Urinary bladder (tissue), 4 donors: ENCODE data around the gene BTBD9. TPM values are rescaled to one million over a fixed set of nuclear protein-coding genes. Genes with fewer than 3 reads are reported as not detected.
"Not testable (repeated sequence)": the region's sequence is repeated elsewhere in the genome, so short reads cannot be mapped to it uniquely, and the experiment has no call there.

Experiments used
- DNase-seq: peaks from one replicate; pipeline ENCODE4 v3.0.0-alpha.2; 2015; ENCODE audit errors: extremely low spot score
- H3K27ac ChIP-seq: one replicate; pipeline ENCODE4 v1.5.1; 2013; ENCODE audit warnings: low read depth, mild to moderate bottlenecking, moderate library complexity
- H3K36me3 ChIP-seq: one replicate; pipeline ENCODE4 v1.6.1; 2013; ENCODE audit warnings: mild to moderate bottlenecking, moderate library complexity; ENCODE audit not compliant: insufficient read depth
- H3K4me1 ChIP-seq: one replicate; pipeline ENCODE4 v1.6.1; 2013; ENCODE audit warnings: mild to moderate bottlenecking, moderate library complexity; ENCODE audit not compliant: insufficient read depth
- H3K4me3 ChIP-seq: one replicate; pipeline ENCODE4 v1.5.1; 2013; ENCODE audit warnings: low read depth, low read length
- WGBS: extraction: QIAGEN DNeasy Blood & Tissue Kit; methylation state at CpG from one replicate; pipeline ENCODE4 v1.1.7; 2013; 5-methylcytosine and 5-hydroxymethylcytosine counted together
- polyA plus RNA-seq: library from polyadenylated mRNA; stranded (reverse); fragments of 200-250 nt; gene quantifications from one replicate; pipeline ENCODE4 v1.2.3, GENCODE V29; 2013
- total RNA-seq: library from RNA; depleted of rRNA; stranded (reverse); fragments of >200 nt; gene quantifications from one replicate; pipeline ENCODE4 v1.2.3, GENCODE V29; 2014
- donor health status: healthy with polysubstance abuse.
- donor health status: healthy.

The BTBD9 gene
- total and polyA plus RNA-seq, 2 donors: 5.3 to 34.2 TPM

- no peaks in the 10 kb centered on the region for H3K36me3 ChIP-seq
- DNase-seq: no peak
- H3K4me1 ChIP-seq: no peaks in the 10 kb centered on the region
- H3K4me3 ChIP-seq: no peak overlapping the region
- no peak overlapping the region for H3K27ac ChIP-seq
- 69% methylated on average over 10 of the region's 10 CpGs for WGBS
Measured at GRCh38 chr6:38436726-38437465, 202.8 kb downstream of the BTBD9 start.

- Histone ChIP-seq H3K36me3 (no peaks in the 10 kb centered on the region), H3K4me3 (no peak overlapping the region), H3K27ac (no peak overlapping the region), H3K4me1 (no peaks in the 10 kb centered on the region)
- DNase-seq: no peak
- WGBS: 83% methylated on average over 5 of the region's 5 CpGs
Measured at GRCh38 chr6:38435330-38435729, 204.4 kb downstream of the BTBD9 start.

DNA sequence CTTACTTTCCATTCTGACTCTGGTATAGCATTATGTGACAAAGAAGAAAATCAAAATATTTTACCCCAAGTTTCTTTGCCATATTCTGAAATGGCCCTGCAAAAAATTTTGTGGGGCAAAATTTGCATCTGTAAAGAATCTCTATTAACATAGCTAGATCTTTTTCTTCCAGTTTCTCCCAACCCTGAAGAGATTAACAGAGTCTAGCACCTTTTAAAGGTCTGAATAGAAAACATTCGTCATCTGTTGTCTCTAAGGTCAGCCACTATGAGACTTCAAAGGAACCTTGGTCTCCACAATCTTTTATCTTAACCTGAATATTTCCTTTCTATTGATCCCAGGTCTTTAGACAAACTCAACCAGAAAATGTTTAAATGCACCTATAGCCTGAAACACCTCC is 205.7 kb downstream of the BTBD9 start:
- no peaks in the 10 kb centered on the region for H3K36me3 ChIP-seq
- no peak overlapping the region for H3K27ac ChIP-seq
- 100% methylated on average over 1 of the region's 1 CpG for WGBS
- no peak overlapping the region for H3K4me3 ChIP-seq
- no peak for DNase-seq
- H3K4me1 ChIP-seq: no peaks in the 10 kb centered on the region

GRCh38 chr6:38432479-38432878 is 207.2 kb downstream of the BTBD9 start:
- WGBS: 97% methylated on average over 1 of the region's 1 CpG
- H3K36me3 ChIP-seq: no peaks in the 10 kb centered on the region
- no peak for DNase-seq
- H3K4me1 ChIP-seq: no peaks in the 10 kb centered on the region
- no peak overlapping the region for H3K27ac ChIP-seq
- H3K4me3 ChIP-seq: no peak overlapping the region

DNA sequence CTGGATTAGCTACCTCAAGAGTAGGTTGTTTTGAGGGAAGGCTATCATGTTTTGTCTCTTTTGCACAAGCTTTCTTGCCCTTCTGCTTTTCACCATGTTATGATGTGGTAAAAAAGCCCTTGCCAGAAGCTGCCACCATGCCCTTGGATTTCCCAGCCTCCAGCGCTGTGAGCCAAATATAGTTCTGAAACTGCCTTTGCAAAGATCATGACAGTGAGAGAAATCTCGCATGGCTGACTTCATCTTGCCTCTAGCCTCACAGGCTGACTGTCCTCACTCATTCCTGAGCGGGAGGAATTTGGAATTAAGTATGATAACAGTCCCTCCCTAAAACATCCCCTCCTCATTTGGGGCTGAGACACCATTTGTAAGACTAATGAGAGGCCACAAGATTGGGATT is 207.7 kb downstream of the BTBD9 start:
- Histone ChIP-seq H3K4me1 (no peaks in the 10 kb centered on the region), H3K4me3 (no peak overlapping the region), H3K27ac (no peak overlapping the region), H3K36me3 (no peaks in the 10 kb centered on the region)
- 97% methylated on average over 3 of the region's 3 CpGs for WGBS
- DNase-seq: no peak

DNA sequence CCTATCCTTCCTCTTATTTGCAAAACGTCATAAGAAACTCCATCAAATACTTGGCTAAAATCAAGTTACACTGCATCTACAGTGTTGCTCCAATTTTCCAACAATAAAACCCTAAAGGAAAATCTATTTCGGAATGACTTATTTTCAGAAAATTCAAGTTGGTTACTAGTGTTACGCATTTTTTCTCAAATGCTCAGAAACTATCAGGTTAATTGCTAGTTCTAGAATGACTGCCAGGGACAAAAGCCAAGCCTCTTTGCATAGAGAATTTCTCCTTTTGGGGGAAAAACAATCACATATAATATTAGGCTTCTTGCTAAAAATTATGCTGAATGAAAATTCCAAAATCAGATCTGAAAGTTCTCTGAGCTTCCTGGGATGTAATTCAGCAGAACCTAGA is 210.2 kb downstream of the BTBD9 start:
- Histone ChIP-seq H3K27ac (no peak overlapping the region), H3K4me3 (no peak overlapping the region), H3K4me1 (no peaks in the 10 kb centered on the region), H3K36me3 (no peaks in the 10 kb centered on the region)
- WGBS: 93% methylated on average over 3 of the region's 3 CpGs
- DNase-seq: no peak

DNA sequence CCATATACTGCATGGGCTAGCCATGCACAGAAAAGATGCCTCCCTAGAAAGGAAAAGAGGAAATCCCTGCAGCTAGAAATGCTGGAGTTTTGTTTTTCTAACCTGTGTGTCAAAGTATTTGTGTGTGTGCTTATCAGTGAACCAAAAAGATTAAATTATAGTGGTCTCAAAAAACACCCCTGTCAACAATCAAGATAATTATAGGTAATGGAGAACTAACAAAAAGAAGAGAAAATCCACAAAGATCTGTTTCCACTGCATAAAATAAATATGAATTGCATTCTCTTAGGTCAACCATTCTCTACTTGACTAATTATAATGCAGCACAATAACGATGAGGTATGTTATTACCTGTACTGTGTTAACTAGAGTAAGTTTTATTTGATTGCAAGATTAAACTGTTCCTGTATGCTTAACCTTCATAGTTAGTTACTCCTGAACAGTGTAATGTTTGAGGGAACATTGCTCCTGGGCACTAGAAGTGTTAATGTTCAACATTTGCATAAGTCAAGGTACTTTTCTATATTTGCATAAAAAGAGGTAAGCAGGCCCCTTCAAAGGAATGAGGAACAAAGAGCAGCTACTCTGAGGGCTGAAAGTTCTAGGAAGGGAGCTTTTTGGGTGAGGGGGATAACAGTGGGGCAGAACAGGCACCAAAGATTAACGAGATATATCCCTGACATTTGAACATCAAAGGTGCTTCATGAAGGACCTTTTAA is 212.1 kb downstream of the BTBD9 start:
- Histone ChIP-seq H3K27ac (no peak overlapping the region), H3K4me3 (no peak overlapping the region), H3K4me1 (no peaks in the 10 kb centered on the region), H3K36me3 (no peaks in the 10 kb centered on the region)
- no peak for DNase-seq
- 63% methylated on average over 2 of the region's 2 CpGs for whole genome bisulfite sequencing

DNA sequence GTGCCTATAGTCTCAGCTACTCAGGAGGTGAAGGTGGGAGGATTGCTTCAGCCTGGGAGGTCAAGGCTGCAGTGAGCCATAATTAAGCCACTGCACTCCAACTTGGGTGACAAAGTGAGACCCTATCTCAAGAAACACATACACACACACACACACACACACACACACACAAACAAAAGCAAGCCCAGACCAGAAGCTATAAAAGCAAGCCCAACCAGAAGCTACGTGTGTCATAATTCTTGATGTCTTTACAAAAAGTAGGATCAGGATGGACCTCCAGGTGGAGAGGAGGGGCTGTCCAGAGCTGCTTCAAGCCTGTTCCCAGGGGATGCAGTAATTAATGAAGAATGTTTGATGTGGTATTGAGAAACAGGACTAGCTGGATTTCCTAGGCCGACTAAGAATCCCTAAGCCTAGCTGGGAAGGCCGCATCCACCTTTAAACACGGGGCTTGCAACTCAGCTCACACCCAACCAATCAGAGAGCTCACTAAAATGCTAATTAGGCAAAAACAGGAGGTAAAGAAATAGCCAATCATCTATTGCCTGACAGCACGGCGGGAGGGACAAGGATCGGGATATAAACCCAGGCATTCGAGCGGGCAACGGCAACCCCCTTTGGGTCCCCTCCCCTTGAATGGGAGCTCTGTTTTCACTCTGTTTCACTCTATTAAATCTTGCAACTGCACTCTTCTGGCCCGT is 213.8 kb downstream of the BTBD9 start:
- not testable (repeated sequence) for H3K4me3 ChIP-seq, H3K27ac ChIP-seq, DNase-seq, H3K36me3 ChIP-seq, H3K4me1 ChIP-seq
- 85% methylated on average over 11 of the region's 11 CpGs for WGBS

- Histone ChIP-seq H3K36me3 (no peaks in the 10 kb centered on the region), H3K4me1 (no peaks in the 10 kb centered on the region), H3K27ac (no peak overlapping the region), H3K4me3 (no peak overlapping the region)
- DNase-seq: no peak
- 90% methylated on average over 4 of the region's 4 CpGs for WGBS
Measured at GRCh38 chr6:38423746-38424145, 216.0 kb downstream of the BTBD9 start.

DNA sequence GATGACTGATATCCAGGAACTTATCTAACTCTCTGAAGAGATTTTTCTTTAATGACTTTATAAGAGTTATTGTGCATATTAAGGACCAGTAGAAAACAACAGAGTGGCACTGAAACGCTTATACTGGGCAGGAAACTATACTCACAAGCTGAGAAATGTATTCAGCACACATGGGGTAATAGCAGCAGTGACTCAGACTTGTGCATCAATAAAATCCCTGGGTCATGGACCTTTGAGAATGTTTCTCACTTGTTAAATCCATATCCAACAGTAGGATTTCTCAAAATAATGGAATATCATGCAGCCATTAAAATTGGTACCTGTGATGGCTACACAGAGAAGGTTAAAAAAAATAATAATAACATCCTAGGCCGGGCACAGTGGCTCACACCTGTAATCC is 219.5 kb downstream of the BTBD9 start:
- WGBS: 94% methylated on average over 2 of the region's 2 CpGs
- no peak for DNase-seq
- no peaks in the 10 kb centered on the region for H3K4me1 ChIP-seq
- no peak overlapping the region for H3K4me3 ChIP-seq
- no peak overlapping the region for H3K27ac ChIP-seq
- H3K36me3 ChIP-seq: no peaks in the 10 kb centered on the region

- Histone ChIP-seq H3K4me3 (no peak overlapping the region), H3K4me1 (no peaks in the 10 kb centered on the region), H3K36me3 (no peaks in the 10 kb centered on the region), H3K27ac (no peak overlapping the region)
- WGBS: 95% methylated on average over 6 of the region's 6 CpGs
- no peak for DNase-seq
Measured at GRCh38 chr6:38417521-38417920, 222.2 kb downstream of the BTBD9 start.

DNA sequence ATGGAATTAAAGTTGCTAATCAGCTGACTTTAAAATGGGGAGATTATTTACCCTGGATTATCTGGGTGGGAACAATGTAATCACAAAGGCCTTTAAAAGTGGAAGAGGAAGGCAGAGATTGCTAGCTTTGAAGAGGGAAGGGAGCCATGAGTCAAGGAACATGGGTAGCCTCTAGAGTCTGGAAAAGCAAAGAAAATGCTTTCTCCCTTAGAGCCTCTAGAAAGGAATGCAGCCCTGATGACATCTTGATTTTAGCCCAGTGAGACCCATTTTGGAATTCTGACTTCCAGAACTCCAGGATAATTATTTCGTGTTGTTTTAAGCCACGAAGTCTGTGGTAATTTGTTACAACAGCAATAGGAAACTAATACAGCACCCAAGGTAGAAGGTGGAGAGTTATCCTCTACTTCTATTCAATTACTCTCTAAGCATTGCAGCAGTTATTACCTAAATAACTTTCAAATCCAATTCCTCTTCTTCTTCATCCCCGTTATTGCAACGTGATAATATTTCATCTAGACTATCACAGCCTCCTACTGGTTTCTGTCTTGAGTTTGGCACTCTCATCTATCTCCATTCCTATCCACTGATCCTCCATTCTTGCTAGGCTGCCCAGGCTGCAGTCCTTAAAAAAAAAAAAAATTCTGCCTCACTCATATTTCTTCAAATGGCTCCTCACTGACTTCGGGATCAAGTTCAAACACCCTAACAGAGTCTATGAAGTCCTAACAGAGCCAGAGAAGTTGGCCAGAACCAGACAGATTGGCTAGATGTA is 224.3 kb downstream of the BTBD9 start:
- no peak for DNase-seq
- Histone ChIP-seq H3K36me3 (no peaks in the 10 kb centered on the region), H3K4me1 (no peaks in the 10 kb centered on the region), H3K27ac (no peak overlapping the region), H3K4me3 (no peak overlapping the region)
- WGBS: 69% methylated on average over 5 of the region's 5 CpGs

DNA sequence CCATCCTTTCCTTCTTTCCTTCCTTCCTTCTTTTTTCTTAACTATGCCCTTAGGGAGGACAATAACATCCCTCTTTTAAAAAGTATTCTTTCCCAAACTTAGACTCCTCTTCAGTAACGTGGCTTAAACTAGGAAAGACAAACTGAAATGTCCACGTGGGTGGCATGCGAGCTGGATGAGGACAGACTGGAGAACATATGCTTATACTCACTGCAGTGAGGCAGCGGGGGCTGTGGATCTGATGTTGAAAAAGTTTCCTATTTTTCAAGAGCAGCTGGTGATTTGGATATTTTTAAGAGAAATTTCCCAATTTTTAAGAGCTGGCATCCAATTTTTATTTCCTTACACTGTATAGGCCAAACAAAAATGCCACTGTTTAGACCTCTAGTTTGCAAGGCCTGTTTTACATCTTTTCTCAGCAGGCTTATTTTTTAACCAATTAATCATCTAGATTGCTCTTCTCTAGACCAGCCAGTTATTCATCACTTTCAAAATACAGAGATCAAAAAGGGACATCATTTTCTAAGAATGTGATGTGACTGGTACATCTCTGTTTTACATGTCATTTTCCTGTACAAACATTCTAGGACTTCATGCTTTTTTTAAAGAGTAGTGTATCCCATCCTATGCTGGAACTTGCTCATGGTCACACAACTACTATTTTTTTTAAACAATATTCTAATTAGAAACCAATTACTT is 226.5 kb downstream of the BTBD9 start:
- 66% methylated on average over 4 of the region's 4 CpGs for WGBS
- no peaks in the 10 kb centered on the region for H3K36me3 ChIP-seq
- no peak overlapping the region for H3K27ac ChIP-seq
- no peaks in the 10 kb centered on the region for H3K4me1 ChIP-seq
- no peak for DNase-seq
- H3K4me3 ChIP-seq: no peak overlapping the region
